ENCODE results near the gene WDR37.

Gene WDR37

DNA sequence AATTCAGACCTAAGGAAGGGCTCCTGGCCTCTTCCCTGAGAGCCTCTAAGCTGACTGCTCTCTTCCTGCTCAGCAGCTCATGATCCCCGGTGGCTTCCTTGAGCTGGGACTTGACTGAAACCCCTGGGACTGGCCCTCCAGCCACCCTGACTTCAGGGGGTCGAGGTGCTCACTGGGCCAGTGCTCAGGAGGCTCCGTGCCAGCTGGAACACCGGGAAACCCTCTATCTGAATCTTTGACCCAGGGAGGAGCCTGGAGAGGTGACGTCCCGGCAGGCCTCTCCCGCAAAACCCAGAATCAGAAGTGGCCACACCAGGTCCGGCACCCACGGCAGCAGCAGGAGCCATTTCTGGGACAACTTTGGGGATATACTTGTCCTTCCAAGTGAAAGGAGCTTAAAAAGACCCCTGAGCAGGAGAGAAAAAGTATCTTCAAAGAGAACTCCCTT lies 110.7 kb downstream of the WDR37 start:
- H3K4me3 ChIP-seq (replicated peaks; ENCODE audit: low read depth, low read length) = no peak overlapping the region

GRCh38 chr10:1168763-1169162 lies 112.6 kb downstream of the WDR37 start:
- Histone ChIP-seq H3K27me3 (replicated peaks; ENCODE audit: control insufficient read depth, insufficient read depth, low read length) (no peaks in the 10 kb centered on the region; the same call in 1 of the 2 replicates), H3K36me3 (ENCODE audit: control insufficient read depth, insufficient read depth, low read length) (no peaks in the 10 kb centered on the region), H3K4me3 (replicated peaks; ENCODE audit: low read depth, low read length) (no peak overlapping the region)
- no peak for TF ChIP-seq CTCF (IDR thresholded peaks at IDR 0.05; ENCODE audit: insufficient read depth, low read length, poor library complexity, severe bottlenecking)
- no peak for DNase-seq (ENCODE audit: extremely low read depth, insufficient read length)

More for the DNA sequence above, 110.7 kb downstream of the WDR37 start:
- no peak for DNase-seq (ENCODE audit: extremely low read depth, insufficient read length)
- H3K27me3 ChIP-seq (replicated peaks; ENCODE audit: control insufficient read depth, insufficient read depth, low read length) = no peaks in the 10 kb centered on the region; the same call in 1 of the 2 replicates
- TF ChIP-seq CTCF (IDR thresholded peaks at IDR 0.05; ENCODE audit: insufficient read depth, low read length, poor library complexity, severe bottlenecking) = no peak
- no peaks in the 10 kb centered on the region for H3K36me3 ChIP-seq (ENCODE audit: control insufficient read depth, insufficient read depth, low read length)

- Histone ChIP-seq H3K27me3 (replicated peaks; ENCODE audit: control insufficient read depth, insufficient read depth, low read length) (no peaks in the 10 kb centered on the region; the same call in 1 of the 2 replicates), H3K4me3 (replicated peaks; ENCODE audit: low read depth, low read length) (no peak overlapping the region), H3K36me3 (ENCODE audit: control insufficient read depth, insufficient read depth, low read length) (no peaks in the 10 kb centered on the region)
- no peak for DNase-seq (ENCODE audit: extremely low read depth, insufficient read length)
- TF ChIP-seq CTCF (IDR thresholded peaks at IDR 0.05; ENCODE audit: insufficient read depth, low read length, poor library complexity, severe bottlenecking) = no peak
Measured at GRCh38 chr10:1169186-1169885, 113.2 kb downstream of the WDR37 start.

DNA sequence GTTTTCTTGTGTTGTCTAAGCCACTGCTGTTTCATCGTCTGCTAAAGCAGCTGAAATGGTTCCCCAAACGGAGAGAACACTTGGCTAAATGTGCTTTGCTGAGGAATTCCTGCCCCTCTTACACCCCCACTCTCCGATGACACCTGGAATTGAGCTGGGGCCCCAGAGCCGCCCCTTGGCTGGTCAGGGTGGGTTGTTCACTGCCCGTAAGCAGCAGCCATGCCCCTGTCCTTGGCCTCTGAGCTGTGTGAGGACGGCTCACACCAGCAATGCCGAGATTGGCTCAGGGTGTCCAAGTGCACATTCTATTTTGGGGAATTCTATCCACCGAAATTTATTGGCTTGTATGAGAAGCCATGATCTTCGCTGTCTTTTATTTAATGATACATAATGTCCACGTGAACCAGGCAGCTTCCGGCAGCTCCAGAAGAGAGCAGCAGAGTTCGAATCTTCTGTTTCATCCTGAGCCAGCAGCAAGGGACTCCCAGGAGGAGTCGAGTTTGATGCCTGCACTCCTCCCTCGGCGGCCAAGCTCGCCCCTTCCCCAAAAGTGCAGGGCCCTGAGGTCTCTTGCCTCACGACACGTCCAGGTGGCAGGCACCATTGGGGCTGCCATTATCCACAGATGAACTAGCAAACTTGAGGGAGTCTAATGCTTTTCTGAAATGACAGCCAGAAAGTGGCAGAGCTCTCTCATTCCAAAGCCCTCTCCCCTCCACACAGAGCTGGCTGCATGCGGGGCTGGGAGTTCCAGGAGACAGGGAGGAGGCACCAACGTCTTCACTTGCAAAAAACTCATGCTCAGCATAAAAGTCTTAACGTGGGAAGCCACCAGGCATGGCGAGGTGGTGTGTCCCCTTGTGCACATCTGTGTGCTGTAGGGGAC lies 114.0 kb downstream of the WDR37 start:
- Histone ChIP-seq H3K27me3 (replicated peaks; ENCODE audit: control insufficient read depth, insufficient read depth, low read length) (no peaks in the 10 kb centered on the region; the same call in 1 of the 2 replicates), H3K36me3 (ENCODE audit: control insufficient read depth, insufficient read depth, low read length) (no peaks in the 10 kb centered on the region), H3K4me3 (replicated peaks; ENCODE audit: low read depth, low read length) (no peak overlapping the region)
- no peak for DNase-seq (ENCODE audit: extremely low read depth, insufficient read length)
- TF ChIP-seq CTCF (IDR thresholded peaks at IDR 0.05; ENCODE audit: insufficient read depth, low read length, poor library complexity, severe bottlenecking) = no peak

- TF ChIP-seq CTCF (IDR thresholded peaks at IDR 0.05; ENCODE audit: insufficient read depth, low read length, poor library complexity, severe bottlenecking) = no peak
- DNase-seq (ENCODE audit: extremely low read depth, insufficient read length) = no peak
- H3K27me3 ChIP-seq (replicated peaks; ENCODE audit: control insufficient read depth, insufficient read depth, low read length) = no peaks in the 10 kb centered on the region; the same call in 1 of the 2 replicates
- no peak overlapping the region for H3K4me3 ChIP-seq (replicated peaks; ENCODE audit: low read depth, low read length)
- H3K36me3 ChIP-seq (ENCODE audit: control insufficient read depth, insufficient read depth, low read length) = no peaks in the 10 kb centered on the region
Measured at GRCh38 chr10:1170867-1171180, 114.6 kb downstream of the WDR37 start.

All from GM06990 (cell line).